GM19043 (cell line): ENCODE measurements around the gene UNC13D.
"Not testable (repeated sequence)": the region's sequence is repeated elsewhere in the genome, so short reads cannot be mapped to it uniquely, and the experiment has no call there.

Source experiments
- ATAC-seq: cut with Tn5 transposase; IDR thresholded peaks from one replicate; pipeline ENCODE4 v1.9.1; 2021; ENCODE audit warnings: low read depth; ENCODE audit not compliant: unreplicated experiment

The UNC13D gene

DNA sequence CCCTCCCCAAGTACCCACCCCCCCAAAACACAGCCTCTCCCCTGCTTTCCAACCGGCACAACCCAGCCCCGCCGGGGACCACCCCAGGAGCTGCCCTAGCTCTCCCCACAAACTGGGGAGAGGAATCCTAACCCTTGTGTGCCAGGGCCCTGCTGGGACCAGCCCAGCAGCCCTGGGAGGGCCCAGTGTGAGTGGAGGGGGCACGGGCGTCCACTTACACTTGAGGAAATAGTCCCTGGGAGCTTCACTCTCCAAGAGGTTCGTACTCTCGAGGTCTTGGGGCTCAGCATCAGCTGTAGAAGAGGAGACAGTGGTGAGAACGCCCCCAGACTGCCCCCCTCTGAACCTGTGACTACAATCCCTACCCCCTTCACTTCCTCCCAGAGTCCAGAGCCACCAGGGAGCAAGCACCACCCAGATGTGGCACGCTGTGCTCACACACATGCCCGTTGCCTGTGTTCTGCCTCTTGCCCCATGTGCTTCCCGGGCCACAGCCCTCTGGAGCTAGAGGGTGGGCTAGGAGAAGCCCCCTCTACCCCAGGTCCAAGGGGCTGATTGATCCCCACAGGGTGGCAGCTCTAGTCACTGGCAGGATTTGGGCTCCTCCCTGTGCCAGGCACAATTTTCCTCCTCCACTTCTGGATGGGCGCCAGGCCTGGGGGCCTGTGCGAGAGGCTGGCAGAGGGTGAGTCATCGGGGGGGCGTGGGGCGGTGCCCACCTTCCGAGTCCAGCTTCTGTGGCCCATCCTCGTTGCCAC, 31.2 kb upstream of the UNC13D start:
- no peak for ATAC-seq

GRCh38 chr17:75874323-75875181, 30.3 kb upstream of the UNC13D start:
- no peak for ATAC-seq

DNA sequence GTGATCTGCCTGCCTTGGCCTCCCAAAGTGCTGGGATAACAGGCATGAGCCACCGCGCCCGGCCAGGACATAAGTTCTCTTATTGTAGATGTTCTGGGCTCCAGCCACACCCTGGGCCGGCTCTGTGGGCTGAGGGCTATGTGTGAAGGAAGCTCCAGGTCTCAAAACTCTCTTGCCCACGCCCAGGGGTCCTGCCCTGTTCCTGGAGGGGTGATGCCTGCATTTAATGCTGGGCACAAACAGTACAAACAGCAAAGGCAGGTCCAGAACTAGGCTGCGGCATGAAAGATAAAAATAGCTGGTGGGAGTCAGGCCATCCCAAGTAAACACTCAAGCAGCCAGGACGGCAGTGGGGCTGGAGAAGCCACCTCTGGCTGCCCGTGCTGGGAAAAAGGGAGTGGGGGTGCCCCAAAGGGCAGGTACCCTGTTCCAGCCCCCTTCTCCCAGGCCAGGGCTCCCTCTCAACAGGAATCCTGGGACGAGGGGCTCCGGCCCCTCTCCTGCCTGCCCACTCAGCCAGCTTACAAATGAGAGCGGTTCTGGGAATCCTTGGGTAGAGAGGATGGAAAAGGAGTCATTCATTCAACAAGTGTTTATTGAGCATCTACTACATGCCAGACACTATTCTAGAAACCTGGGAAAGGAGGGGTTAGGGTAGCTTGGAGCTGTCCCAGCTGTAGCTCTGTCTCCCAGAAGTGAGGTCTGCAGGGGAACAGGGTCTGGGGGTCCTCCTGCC, 29.6 kb upstream of the UNC13D start:
- ATAC-seq, result no peak

GRCh38 chr17:75872434-75873351, 28.5 kb upstream of the UNC13D start:
- no peak for ATAC-seq

DNA sequence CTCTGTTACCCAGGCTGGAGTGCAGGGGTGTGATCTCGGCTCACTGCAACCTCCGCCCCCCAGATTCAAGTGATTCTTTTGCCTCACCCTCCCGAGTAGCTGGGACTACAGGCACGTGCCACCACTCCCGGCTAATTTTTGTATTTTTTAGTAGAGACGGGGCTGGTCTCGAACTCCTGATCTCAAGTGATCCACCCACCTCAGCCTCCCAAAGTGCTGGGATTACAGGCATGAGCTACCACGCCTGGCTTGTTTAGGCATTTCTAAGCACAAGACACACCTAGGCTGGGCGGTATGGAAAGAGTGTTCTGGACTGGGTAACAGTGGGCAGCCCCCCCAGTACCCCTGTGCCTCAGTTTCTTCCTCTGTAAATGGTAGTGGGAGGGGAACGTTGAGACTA, 26.0 kb upstream of the UNC13D start:
- not testable (repeated sequence) for ATAC-seq

DNA sequence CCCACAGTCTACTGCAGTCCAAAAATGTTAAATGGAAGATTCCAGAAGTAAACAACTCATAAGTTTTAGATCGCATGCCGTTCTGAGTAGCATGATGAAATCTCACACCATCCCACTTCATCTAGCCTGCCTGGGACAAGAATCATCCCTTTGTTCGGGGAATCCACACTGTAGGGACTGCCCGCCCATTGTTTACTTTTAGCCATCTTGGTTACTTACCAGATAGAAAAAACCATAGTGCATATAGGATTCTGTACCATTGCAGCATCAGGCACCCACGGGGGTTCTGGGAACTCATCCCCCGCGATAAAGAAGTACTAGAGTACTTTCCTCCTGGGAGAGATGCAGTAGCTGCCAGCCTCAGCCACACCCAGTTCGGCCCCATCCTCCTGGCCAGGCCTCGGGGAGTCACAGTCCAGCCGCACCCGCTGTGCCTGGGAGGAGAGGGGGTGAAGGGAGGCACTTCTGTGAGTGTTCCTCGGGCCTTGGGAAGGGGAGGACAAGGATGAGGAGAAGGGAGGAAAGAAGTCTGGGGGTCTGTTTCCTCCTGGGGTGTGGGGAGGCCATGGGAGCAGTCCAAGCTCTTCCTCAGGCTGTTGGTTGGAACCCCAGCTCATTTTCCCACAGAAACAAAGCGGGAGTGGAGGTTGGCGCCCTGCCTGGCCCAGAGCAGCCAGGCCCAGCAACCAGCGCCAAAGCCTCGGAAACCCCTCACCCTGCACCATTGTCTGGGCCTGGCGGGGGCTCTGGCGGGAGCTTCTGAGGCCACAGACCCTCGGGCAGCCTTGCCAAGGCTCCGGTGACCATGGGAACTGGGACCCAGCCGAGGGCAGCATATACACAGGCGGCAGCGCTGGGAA, 25.3 kb upstream of the UNC13D start:
- no peak for ATAC-seq

- ATAC-seq, result not testable (repeated sequence)
Observed at GRCh38 chr17:75868730-75869281, 24.6 kb upstream of the UNC13D start.

DNA sequence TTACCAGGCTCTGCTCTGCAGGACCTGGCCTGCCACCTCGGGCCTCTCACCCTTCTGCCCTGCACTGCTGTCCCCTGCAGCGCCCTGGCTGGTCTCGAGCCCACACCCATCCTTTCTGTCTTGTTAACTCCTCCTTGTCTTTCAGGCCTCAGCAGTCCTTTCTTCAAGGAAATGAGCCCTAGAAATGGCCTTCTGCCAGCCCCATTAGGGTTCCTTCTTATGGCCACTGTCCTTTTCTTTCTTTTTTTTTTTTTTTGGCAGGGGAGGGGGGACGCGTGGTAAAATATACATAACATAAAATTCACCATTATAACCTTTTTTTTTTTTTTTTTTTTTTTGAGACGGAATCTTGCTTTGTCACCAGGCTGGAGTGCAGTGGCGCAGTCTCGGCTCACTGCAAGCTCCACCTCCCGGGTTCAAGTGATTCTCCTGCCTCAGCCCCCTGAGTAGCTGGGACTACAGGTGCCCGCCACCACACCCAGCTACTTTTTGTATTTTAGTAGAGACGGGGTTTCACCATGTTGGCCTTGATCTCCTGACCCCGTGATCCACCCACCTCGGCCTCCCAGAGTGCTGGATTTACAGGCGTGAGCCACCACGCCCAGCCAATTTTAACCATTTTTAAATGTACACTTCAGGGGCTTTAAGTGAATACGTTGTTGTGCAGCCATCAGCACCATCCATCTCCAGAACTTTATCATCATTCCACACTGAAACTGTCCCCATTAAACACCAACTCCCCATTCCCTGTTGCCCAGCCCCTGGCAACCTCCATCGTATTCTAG, 21.4 kb upstream of the UNC13D start:
- ATAC-seq, result not testable (repeated sequence)

DNA sequence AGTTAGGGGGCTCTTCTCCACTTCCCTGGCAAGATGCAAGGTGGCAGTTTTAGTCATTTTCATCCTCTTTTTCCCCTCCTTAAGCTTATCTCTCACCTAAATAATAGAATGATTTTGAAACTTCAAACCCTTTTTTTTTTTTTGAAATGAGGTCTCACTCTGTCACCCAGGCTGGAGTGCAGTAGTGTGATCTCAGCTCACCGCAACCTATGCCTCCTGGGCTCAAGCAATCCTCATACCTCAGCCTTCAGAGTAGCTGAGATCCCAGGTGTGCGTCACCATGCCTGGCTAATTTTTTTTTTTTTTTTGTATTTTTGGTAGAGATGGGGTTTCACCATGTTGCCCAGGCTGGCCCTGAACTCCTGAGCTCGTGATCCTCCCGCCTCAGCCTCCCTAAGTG, 20.7 kb upstream of the UNC13D start:
- not testable (repeated sequence) for ATAC-seq

DNA sequence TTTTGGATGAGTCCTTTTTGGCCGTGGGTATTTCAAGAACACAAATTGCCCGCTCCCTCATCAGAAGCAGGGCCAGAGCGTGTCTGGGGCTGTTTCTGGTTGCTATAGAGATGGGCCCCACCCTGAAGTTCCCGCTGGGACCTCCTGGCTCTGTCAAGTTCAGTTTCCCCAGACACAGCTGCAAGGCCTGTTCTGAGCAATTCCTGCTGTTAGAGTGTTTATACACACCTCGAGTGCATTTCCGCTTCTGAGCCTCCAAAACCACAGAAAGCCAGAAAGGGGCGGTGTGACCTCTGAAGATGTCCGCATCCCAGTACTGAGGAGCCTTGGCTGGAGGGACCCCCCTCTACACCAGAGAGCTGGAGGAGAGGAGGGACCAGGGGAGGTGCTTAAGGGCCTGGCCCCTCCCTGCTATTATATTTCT, 20.3 kb upstream of the UNC13D start:
- ATAC-seq, result peak; percentile 73

DNA sequence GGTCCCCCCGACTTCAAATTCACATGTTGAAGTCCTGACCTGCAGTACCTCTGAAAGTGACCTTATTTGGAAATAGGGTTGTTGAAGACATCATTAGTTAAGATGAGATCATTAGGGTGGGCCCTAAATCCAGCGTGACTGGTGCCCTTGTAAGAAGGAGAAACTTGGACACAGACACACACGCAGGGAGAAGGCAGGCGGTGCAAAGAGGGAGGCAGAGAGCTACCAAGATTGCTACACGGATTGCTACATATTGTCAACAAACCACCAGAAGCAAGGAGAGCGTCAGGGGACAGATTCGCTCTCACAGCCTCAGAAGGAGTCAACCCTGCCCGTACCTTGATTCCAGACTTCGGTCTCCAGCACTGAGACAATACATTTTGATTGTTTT, 17.7 kb upstream of the UNC13D start:
- ATAC-seq, result no peak

GRCh38 chr17:75859358-75859757, 15.2 kb upstream of the UNC13D start:
- ATAC-seq, result not testable (repeated sequence)

- ATAC-seq, result peak; percentile 20
Observed at GRCh38 chr17:75856062-75856756, 12.0 kb upstream of the UNC13D start.

DNA sequence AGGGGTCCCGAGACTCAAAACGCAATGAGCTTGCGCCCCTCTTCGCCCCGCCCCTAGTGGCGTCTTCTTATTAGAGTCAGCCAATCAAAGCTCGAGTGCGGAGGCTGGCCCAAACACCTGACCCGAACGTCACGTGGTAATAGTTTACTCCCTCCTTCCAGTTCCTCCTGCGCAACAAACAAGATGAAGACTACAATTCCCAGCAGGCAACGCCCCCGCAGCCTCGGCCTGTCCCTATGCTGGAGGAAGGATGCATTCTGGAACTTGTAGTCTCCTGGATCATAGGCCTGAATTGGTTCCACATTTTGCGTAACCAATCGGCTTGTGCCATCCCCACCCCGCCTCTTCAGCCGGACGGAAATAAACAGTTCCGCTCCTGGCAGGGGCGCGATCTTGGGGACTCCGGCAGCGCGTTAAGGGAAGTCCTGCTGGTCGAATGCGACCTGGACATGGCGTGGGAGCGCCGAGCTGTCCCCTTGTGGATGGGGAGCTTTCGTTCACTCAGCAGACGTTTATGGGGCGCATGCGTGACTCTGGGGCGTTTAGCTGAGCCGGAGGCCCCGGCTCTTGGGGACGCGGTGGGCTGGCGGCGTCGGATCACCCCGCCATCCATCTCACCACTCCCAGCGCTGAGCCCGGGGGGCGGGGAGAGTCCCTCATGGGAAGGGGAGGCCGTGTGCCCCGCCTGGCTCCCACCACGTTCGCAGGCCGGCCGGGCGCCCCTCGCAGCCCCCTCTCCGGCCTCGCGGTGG, 11.3 kb upstream of the UNC13D start, which contains the start of gene WBP2:
Gene WBP2 (minus strand): TSS at position 26 of the 752 bp plus-strand sequence. CDS start 38 bp downstream, outside the sequence.
- ATAC-seq, result peak; percentile 81

DNA sequence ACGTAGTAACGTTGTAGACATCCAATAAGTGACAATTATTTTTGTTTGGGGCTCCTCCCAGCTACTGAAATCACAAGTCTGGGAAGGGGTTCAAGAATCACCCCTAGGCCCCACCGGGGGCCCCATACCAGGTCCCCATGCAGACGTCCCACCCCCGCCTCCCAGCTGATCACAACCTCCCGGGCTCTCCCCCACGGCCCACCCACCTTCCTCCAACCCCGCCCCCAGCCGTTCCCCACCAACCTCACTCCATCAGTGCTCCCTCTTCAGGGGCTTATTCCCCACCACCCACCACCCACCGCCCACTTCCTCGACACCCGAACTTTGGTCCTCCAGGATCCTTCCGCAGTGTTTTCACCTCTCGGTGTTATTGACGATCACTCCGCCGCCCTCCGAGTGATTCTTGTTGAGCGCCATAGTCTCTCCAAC, 10.7 kb upstream of the UNC13D start:
- no peak for ATAC-seq

DNA sequence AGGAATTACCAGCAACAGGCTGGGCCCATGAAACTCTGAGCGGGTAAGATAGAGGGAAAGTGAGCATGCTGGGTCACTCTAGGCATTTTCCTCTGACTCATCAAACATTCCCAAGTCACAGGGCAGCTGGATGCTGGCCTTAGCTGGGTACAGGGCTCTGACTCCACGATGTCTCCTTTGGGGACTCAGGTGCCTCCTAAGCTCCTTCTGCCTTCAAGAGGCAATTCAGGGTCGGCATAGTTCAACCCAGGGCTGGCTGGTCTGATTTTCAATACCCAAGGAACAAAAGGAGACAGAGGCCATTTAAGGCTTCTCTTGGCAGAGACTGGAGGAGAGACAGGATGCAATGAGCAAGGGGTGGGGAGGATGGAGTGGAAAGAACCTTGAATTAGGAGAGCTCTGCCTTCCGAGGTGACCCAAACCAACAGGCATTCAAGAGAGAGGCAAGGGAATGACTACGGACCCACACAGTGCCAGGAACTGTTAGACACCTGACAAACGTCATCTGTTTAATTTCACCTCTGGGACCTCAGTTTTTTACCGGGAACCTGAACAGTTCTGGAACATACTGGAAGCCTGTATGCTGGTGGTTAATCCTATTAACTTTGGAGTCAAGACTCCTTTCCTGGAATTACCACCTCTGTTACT, 10.0 kb upstream of the UNC13D start:
- ATAC-seq, result no peak
